H9 (cell line): ENCODE results near the gene RBM33. TPM values are rescaled to one million over a fixed set of nuclear protein-coding genes. Genes with fewer than 3 reads are reported as not detected.

ENCODE experiments used
- DNase-seq: peaks from one replicate; pipeline ENCODE4 v3.0.0-alpha.2; 2017
- H2AFZ ChIP-seq: one replicate; pipeline ENCODE4 v1.6.1; 2013; ENCODE audit warnings: mild to moderate bottlenecking, low read length, control low read depth, moderate library complexity
- H2AK5ac ChIP-seq: 2 replicates; pipeline ENCODE4 v1.6.1; 2013; ENCODE audit warnings: low read length, control low read depth, mixed read lengths; ENCODE audit not compliant: insufficient read length
- H2BK120ac ChIP-seq: one replicate; pipeline ENCODE4 v1.6.1; 2013; ENCODE audit warnings: low read depth, mild to moderate bottlenecking, low read length, control low read depth, inconsistent platforms; ENCODE audit not compliant: poor library complexity, severe bottlenecking
- H2BK12ac ChIP-seq: 2 replicates; pipeline ENCODE4 v1.6.1; 2013; ENCODE audit warnings: low read length, control low read depth, mixed read lengths, low read depth; ENCODE audit not compliant: insufficient read length
- H2BK15ac ChIP-seq: 2 replicates; pipeline ENCODE4 v1.6.1; 2013; ENCODE audit warnings: low read depth, low read length, control low read depth
- H2BK20ac ChIP-seq: one replicate; pipeline ENCODE4 v1.6.1; 2013; ENCODE audit warnings: low read depth, mild to moderate bottlenecking, low read length, control low read depth, inconsistent platforms; ENCODE audit not compliant: poor library complexity, severe bottlenecking
- H2BK5ac ChIP-seq: 2 replicates; pipeline ENCODE4 v1.6.1; 2013; ENCODE audit warnings: low read length, control low read depth, mixed read lengths; ENCODE audit not compliant: insufficient read length
- H3K14ac ChIP-seq: 2 replicates; pipeline ENCODE4 v1.6.1; 2013; ENCODE audit warnings: low read length, control low read depth; ENCODE audit not compliant: insufficient read depth
- H3K18ac ChIP-seq: 2 replicates; pipeline ENCODE4 v1.6.1; 2013; ENCODE audit warnings: low read depth, mild to moderate bottlenecking, mixed read lengths, low read length, control low read depth; ENCODE audit not compliant: insufficient read length
- H3K23ac ChIP-seq: 2 replicates; pipeline ENCODE4 v1.6.1; 2013; ENCODE audit warnings: low read length, control low read depth, mixed read lengths, low read depth; ENCODE audit not compliant: insufficient read length
- H3K23me2 ChIP-seq: 2 replicates; pipeline ENCODE4 v1.6.1; 2013; ENCODE audit warnings: low read depth, mild to moderate bottlenecking, mixed read lengths, low read length, control low read depth; ENCODE audit not compliant: insufficient read length, poor library complexity, severe bottlenecking
- H3K27ac ChIP-seq: 2 replicates; pipeline ENCODE4 v1.5.1; 2013; ENCODE audit warnings: low read length, control low read depth, mixed read lengths, low read depth; ENCODE audit not compliant: insufficient read length
- H3K27me3 ChIP-seq: 2 replicates; pipeline ENCODE4 v1.6.1; 2013; ENCODE audit warnings: low read length, control low read depth, inconsistent platforms; ENCODE audit not compliant: insufficient read depth
- H3K4ac ChIP-seq: 2 replicates; pipeline ENCODE4 v1.6.1; 2013; ENCODE audit warnings: low read depth, mild to moderate bottlenecking, control low read depth, inconsistent platforms, low read length, moderate library complexity
- H3K4me1 ChIP-seq: 2 replicates; pipeline ENCODE4 v1.6.1; 2013; ENCODE audit warnings: low read length, control low read depth, inconsistent platforms; ENCODE audit not compliant: insufficient read depth
- H3K4me2 ChIP-seq: 2 replicates; pipeline ENCODE4 v1.6.1; 2013; ENCODE audit warnings: low read length, control low read depth, mixed read lengths; ENCODE audit not compliant: insufficient read length, insufficient read depth
- H3K56ac ChIP-seq: 2 replicates; pipeline ENCODE4 v1.6.1; 2013; ENCODE audit warnings: low read depth, mild to moderate bottlenecking, mixed read lengths, low read length, control low read depth; ENCODE audit not compliant: insufficient read length
- H3K79me1 ChIP-seq: 2 replicates; pipeline ENCODE4 v1.6.1; 2013; ENCODE audit warnings: low read depth, mild to moderate bottlenecking, moderate library complexity, low read length, control low read depth, inconsistent platforms; ENCODE audit not compliant: insufficient read depth, poor library complexity, severe bottlenecking
- H3K79me2 ChIP-seq: 2 replicates; pipeline ENCODE4 v1.6.1; 2013; ENCODE audit warnings: low read length, control low read depth, inconsistent platforms; ENCODE audit not compliant: insufficient read depth
- H3K9ac ChIP-seq: 2 replicates; pipeline ENCODE4 v1.6.1; 2013; ENCODE audit warnings: low read length, control low read depth, mixed read lengths; ENCODE audit not compliant: insufficient read length; ENCODE audit errors: extremely low read depth
- H3K9me3 ChIP-seq: one replicate; pipeline ENCODE4 v1.6.1; 2013; ENCODE audit warnings: low read depth, low read length, inconsistent platforms; ENCODE audit not compliant: control insufficient read depth
- H3T11ph ChIP-seq: one replicate; pipeline ENCODE4 v1.6.1; 2013; ENCODE audit warnings: mild to moderate bottlenecking, low read length, control low read depth, inconsistent platforms
- H4K20me1 ChIP-seq: one replicate; pipeline ENCODE4 v1.6.1; 2013; ENCODE audit not compliant: control insufficient read depth, insufficient read length, insufficient read depth
- H4K5ac ChIP-seq: 2 replicates; pipeline ENCODE4 v1.6.1; 2013; ENCODE audit warnings: low read depth, mild to moderate bottlenecking, mixed read lengths, low read length, control low read depth; ENCODE audit not compliant: insufficient read length
- H4K8ac ChIP-seq: replicated peaks from 2 replicates; pipeline ENCODE4 v1.6.1; 2013; ENCODE audit warnings: low read length, control low read depth, mixed read lengths, low read depth; ENCODE audit not compliant: insufficient read length
- H4K91ac ChIP-seq: 2 replicates; pipeline ENCODE4 v1.6.1; 2013; ENCODE audit warnings: low read depth, mild to moderate bottlenecking, moderate library complexity, mixed read lengths, low read length, control low read depth; ENCODE audit not compliant: insufficient read length
- H3K27ac Mint-ChIP-seq, 3 experiments: 2 replicates in 2 of 3; 3 replicates in 1 of 3; pipeline ENCODE4 v1.8.0; 2020 to 2021; ENCODE audit warnings: mixed read lengths in 3 of 3, mild to moderate bottlenecking in 1 of 3, moderate library complexity in 1 of 3
- H3K27me3 Mint-ChIP-seq: 2 replicates; pipeline ENCODE4 v1.8.0; 2021; ENCODE audit warnings: low read depth, mild to moderate bottlenecking, moderate library complexity, mixed read lengths
- H3K36me3 Mint-ChIP-seq, 3 experiments: 2 replicates in 2 of 3; 3 replicates in 1 of 3; pipeline ENCODE4 v1.8.0; 2020 to 2021; ENCODE audit warnings: low read depth in 3 of 3, mixed read lengths in 3 of 3; ENCODE audit not compliant: insufficient read depth in 1 of 3
- H3K4me1 Mint-ChIP-seq, 2 experiments: 2 replicates each; pipeline ENCODE4 v1.8.0; 2020; ENCODE audit warnings: mixed read lengths in 2 of 2
- H3K4me3 Mint-ChIP-seq, 2 experiments: 2 replicates in 1 of 2; 3 replicates in 1 of 2; pipeline ENCODE4 v1.8.0; 2020 to 2021; ENCODE audit warnings: mild to moderate bottlenecking in 2 of 2, mixed read lengths in 2 of 2, moderate library complexity in 1 of 2
- H3K9me3 Mint-ChIP-seq, 2 experiments: 2 replicates in 1 of 2; 3 replicates in 1 of 2; pipeline ENCODE4 v1.8.0; 2020; ENCODE audit warnings: mild to moderate bottlenecking in 2 of 2, mixed read lengths in 2 of 2, moderate library complexity in 1 of 2
- WGBS: extraction: QIAGEN DNeasy Blood & Tissue Kit; methylation state at CpG from one replicate; pipeline ENCODE4 v1.1.7; 2013; ENCODE audit warnings: missing lambda C conversion rate, low lambda C conversion rate, mixed read lengths; ENCODE audit not compliant: insufficient read length; ENCODE audit errors: extremely low coverage; 5-methylcytosine and 5-hydroxymethylcytosine counted together
- total RNA-seq: library from RNA; stranded (reverse); gene quantifications from 2 replicates; pipeline ENCODE4 v1.2.1, GENCODE V29; 2021
- TF ChIP-seq, protein P1 (sequence below): fragments of 200-600 bp; sonication (generic); conservative IDR thresholded peaks from 3 replicates; pipeline ENCODE4 v1.8.0; 2021; ENCODE audit warnings: antibody characterized with exemption, mild to moderate bottlenecking

Gene RBM33
- total RNA-seq, 1 experiment from 2014 or later = 71.3 TPM

DNA sequence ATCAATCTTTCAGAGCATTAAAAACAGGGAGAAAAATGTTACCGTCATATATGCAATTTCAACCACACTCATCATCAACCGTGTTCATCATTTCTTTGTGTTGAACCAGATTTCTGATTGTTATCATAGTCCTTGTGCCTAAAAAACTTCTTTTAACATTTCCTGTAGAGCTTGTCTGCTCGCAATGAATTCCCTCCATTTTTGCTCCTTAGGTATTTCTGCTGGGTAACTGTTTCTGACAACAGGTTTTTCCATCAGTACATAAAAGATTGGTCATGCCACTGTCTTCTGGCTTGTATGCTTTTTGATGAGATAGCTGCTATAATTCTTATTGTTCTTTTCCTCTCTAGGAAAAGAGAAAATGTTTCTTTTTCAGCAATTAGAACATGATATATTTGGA is 8.6 kb upstream of the RBM33 start:
- no peaks in the 10 kb centered on the region for H3K79me1 ChIP-seq
- no peak overlapping the region for H3K23ac ChIP-seq
- H3K23me2 ChIP-seq = no peaks in the 10 kb centered on the region
- no peak overlapping the region for H3K9ac ChIP-seq
- H2BK5ac ChIP-seq = no peak overlapping the region
- H2BK15ac ChIP-seq = no peak overlapping the region
- Mint-ChIP-seq H3K4me3 (no peak overlapping the region), H3K4me1 (no peaks in the 10 kb centered on the region), H3K27ac (no peak overlapping the region), H3K27me3 (peaks cover 68% of the 10 kb centered on the region), H3K9me3 (peaks cover 68 to 95% of the 10 kb centered on the region in 2 experiments), H3K36me3 (peaks cover 28 to 68% (median 44%) of the 10 kb centered on the region in 3 experiments)
- no peaks in the 10 kb centered on the region for H3K79me2 ChIP-seq
- no peak overlapping the region for H3K56ac ChIP-seq
- no peak overlapping the region for H4K5ac ChIP-seq
- H2BK12ac ChIP-seq = no peak overlapping the region
- H2AK5ac ChIP-seq = no peak overlapping the region
- no peak for DNase-seq
- H3K27me3 ChIP-seq = no peaks in the 10 kb centered on the region
- H3K27ac ChIP-seq = no peak overlapping the region
- H2BK120ac ChIP-seq = no peak overlapping the region
- WGBS = no CpG with 5 or more reads among the region's 3 CpGs
- no peak overlapping the region for H2AFZ ChIP-seq
- H3K4me1 ChIP-seq = no peaks in the 10 kb centered on the region
- no peak overlapping the region for H2BK20ac ChIP-seq
- TF ChIP-seq, protein P1, sequence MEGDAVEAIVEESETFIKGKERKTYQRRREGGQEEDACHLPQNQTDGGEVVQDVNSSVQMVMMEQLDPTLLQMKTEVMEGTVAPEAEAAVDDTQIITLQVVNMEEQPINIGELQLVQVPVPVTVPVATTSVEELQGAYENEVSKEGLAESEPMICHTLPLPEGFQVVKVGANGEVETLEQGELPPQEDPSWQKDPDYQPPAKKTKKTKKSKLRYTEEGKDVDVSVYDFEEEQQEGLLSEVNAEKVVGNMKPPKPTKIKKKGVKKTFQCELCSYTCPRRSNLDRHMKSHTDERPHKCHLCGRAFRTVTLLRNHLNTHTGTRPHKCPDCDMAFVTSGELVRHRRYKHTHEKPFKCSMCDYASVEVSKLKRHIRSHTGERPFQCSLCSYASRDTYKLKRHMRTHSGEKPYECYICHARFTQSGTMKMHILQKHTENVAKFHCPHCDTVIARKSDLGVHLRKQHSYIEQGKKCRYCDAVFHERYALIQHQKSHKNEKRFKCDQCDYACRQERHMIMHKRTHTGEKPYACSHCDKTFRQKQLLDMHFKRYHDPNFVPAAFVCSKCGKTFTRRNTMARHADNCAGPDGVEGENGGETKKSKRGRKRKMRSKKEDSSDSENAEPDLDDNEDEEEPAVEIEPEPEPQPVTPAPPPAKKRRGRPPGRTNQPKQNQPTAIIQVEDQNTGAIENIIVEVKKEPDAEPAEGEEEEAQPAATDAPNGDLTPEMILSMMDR = no peak
- no peak overlapping the region for H3K14ac ChIP-seq
- no peak overlapping the region for H3K4me2 ChIP-seq
- no peak overlapping the region for H4K91ac ChIP-seq
- no peak overlapping the region for H3K18ac ChIP-seq
- no peak overlapping the region for H3T11ph ChIP-seq
- H4K20me1 ChIP-seq = no peaks in the 10 kb centered on the region
- no peak overlapping the region for H3K4ac ChIP-seq
- no peak overlapping the region for H4K8ac ChIP-seq
- peaks cover 28% of the 10 kb centered on the region for H3K9me3 ChIP-seq
